Prostate gland (tissue), 2 donors: ENCODE measurements around the gene ALOXE3.

Source experiments
- POLR2A ChIP-seq: fragments of 450-650 bp; IDR thresholded peaks from one replicate; pipeline ENCODE4 v1.6.1; 2016; ENCODE audit warnings: antibody characterized with exemption, mild to moderate bottlenecking
- TF ChIP-seq, protein P1 (sequence below), 4 experiments: fragments of 200-600 bp in 2 of 4; fragments of 450-650 bp in 2 of 4; sonication (generic) in 2 of 4; IDR thresholded peaks; 1 replicate in 3 of 4; 2 replicates in 1 of 4; pipeline ENCODE4 v1.5.1; 2016 to 2019; ENCODE audit warnings: antibody characterized with exemption in 4 of 4, mild to moderate bottlenecking in 2 of 4, moderate library complexity in 2 of 4

DNA sequence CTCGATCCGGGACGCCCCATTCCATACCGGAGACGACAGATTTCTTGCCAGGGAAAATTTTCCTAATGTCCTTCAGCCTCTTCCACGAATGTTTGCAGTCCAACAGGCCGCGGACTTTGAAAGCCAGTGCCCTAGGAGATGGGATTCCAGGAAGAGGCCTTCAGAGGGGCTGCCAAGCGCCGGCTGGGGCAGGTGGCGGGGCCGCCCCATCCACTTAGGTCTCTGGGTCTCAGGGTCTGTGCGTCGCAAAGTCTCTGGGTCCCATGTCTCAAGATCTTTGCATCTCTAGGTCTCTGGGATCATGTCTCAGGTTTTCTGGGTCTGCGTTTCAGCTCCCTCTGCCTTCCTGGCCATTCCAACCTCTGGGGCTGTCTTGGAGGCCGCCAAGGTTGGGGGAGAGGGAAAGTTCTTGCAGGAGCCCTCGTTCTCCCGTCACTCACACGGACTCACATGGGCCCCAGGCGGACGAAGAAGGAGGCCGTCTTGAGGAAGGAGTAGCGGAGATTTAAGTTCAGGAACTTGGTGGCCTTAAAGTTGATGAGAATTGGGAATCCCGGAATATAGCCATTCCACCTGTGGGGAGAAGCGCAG lies 38.0 kb downstream of the ALOXE3 start:
- TF ChIP-seq POLR2A = no peak
- TF ChIP-seq, protein P1, sequence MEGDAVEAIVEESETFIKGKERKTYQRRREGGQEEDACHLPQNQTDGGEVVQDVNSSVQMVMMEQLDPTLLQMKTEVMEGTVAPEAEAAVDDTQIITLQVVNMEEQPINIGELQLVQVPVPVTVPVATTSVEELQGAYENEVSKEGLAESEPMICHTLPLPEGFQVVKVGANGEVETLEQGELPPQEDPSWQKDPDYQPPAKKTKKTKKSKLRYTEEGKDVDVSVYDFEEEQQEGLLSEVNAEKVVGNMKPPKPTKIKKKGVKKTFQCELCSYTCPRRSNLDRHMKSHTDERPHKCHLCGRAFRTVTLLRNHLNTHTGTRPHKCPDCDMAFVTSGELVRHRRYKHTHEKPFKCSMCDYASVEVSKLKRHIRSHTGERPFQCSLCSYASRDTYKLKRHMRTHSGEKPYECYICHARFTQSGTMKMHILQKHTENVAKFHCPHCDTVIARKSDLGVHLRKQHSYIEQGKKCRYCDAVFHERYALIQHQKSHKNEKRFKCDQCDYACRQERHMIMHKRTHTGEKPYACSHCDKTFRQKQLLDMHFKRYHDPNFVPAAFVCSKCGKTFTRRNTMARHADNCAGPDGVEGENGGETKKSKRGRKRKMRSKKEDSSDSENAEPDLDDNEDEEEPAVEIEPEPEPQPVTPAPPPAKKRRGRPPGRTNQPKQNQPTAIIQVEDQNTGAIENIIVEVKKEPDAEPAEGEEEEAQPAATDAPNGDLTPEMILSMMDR (IDR thresholded peaks at IDR 0.05) = no peak
